ENCODE results near the gene EHD4. TPM values are rescaled to one million over a fixed set of nuclear protein-coding genes. Genes with fewer than 3 reads are reported as not detected.

The EHD4 gene
- polyA plus RNA-seq, 1 donor (not counting 4 experiments of a cell fraction or from before 2014, with no cell fraction given) = 31.5 TPM

GRCh38 chr15:41979493-41980266 lies 7.3 kb upstream of the EHD4 start:
- no peaks in the 10 kb centered on the region for H4K20me1 ChIP-seq (ENCODE audit: control insufficient read depth, extremely low read depth, insufficient read depth, low read length)

GRCh38 chr15:41978534-41978933 lies 6.2 kb upstream of the EHD4 start:
- Histone ChIP-seq H3K36me3 (ENCODE audit: control insufficient read depth in 2 of 2, extremely low read depth in 1 of 2, insufficient read depth in 2 of 2, low read length in 2 of 2) (no peaks in the 10 kb centered on the region), H4K20me1 (ENCODE audit: control insufficient read depth, extremely low read depth, insufficient read depth, low read length) (no peaks in the 10 kb centered on the region), H3K9me3 (ENCODE audit: control insufficient read depth, low read depth, low read length) (no peaks in the 10 kb centered on the region), H3K4me3 (ENCODE audit: control insufficient read depth in 2 of 3, extremely low read depth in 1 of 3, insufficient read depth in 2 of 3, low read depth in 1 of 3, low read length in 3 of 3) (no peak overlapping the region), H3K9me1 (ENCODE audit: control insufficient read depth, extremely low read depth, insufficient read depth, low read length) (no peaks in the 10 kb centered on the region), H3K27ac (ENCODE audit: control insufficient read depth, insufficient read depth, low read length) (no peak overlapping the region), H3K79me2 (ENCODE audit: control insufficient read depth, insufficient read depth, low read length) (no peaks in the 10 kb centered on the region), H3K4me2 (ENCODE audit: control insufficient read depth, extremely low read depth, insufficient read depth, low read depth, low read length) (no peak overlapping the region), H3K27me3 (ENCODE audit: control insufficient read depth, extremely low read depth, insufficient read depth, low read length) (no peaks in the 10 kb centered on the region), H2AFZ (ENCODE audit: control insufficient read depth, low read length) (no peak overlapping the region), H3K4me1 (ENCODE audit: control insufficient read depth, extremely low read depth, insufficient read depth, low read length) (peaks cover 13% of the 10 kb centered on the region), H3K9ac (ENCODE audit: control insufficient read depth, extremely low read depth, insufficient read depth, low read length) (no peak overlapping the region)
- FAIRE-seq (no peak), DNase-seq (ENCODE audit: low read depth, low spot score) (no peak)
- dilution Hi-C loops (cut with MboI; ENCODE audit: extremely low pct_ligation_motif_present, low sequenced_read_pairs) = no loop called here
- TF ChIP-seq EZH2 (IDR thresholded peaks at IDR 0.05; ENCODE audit: low read length) (no peak), CTCF (optimal IDR thresholded peaks at IDR 0.05 in 1 of 3, IDR thresholded peaks at IDR 0.05 in 1 of 3, conservative IDR thresholded peaks at IDR 0.05 in 1 of 3; ENCODE audit: extremely low read depth in 1 of 3, insufficient read depth in 2 of 3, low read length in 3 of 3) (no peak)

More at GRCh38 chr15:41979493-41980266, 7.3 kb upstream of the EHD4 start:
- Histone ChIP-seq H3K79me2 (ENCODE audit: control insufficient read depth, insufficient read depth, low read length) (no peaks in the 10 kb centered on the region), H3K27me3 (ENCODE audit: control insufficient read depth, extremely low read depth, insufficient read depth, low read length) (no peaks in the 10 kb centered on the region), H3K9ac (ENCODE audit: control insufficient read depth, extremely low read depth, insufficient read depth, low read length) (no peak overlapping the region), H3K4me3 (ENCODE audit: control insufficient read depth in 2 of 3, extremely low read depth in 1 of 3, insufficient read depth in 2 of 3, low read depth in 1 of 3, low read length in 3 of 3) (no peak overlapping the region), H2AFZ (ENCODE audit: control insufficient read depth, low read length) (no peak overlapping the region), H3K27ac (ENCODE audit: control insufficient read depth, insufficient read depth, low read length) (no peak overlapping the region), H3K9me3 (ENCODE audit: control insufficient read depth, low read depth, low read length) (no peaks in the 10 kb centered on the region), H3K4me2 (ENCODE audit: control insufficient read depth, extremely low read depth, insufficient read depth, low read depth, low read length) (peak overlapping the region; percentile 47), H3K9me1 (ENCODE audit: control insufficient read depth, extremely low read depth, insufficient read depth, low read length) (no peaks in the 10 kb centered on the region), H3K4me1 (ENCODE audit: control insufficient read depth, extremely low read depth, insufficient read depth, low read length) (peaks cover 13% of the 10 kb centered on the region), H3K36me3 (ENCODE audit: control insufficient read depth in 2 of 2, extremely low read depth in 1 of 2, insufficient read depth in 2 of 2, low read length in 2 of 2) (no peaks in the 10 kb centered on the region)
- dilution Hi-C loops (cut with MboI; ENCODE audit: extremely low pct_ligation_motif_present, low sequenced_read_pairs) = no loop called here
- FAIRE-seq = peak; percentile 29
- TF ChIP-seq CTCF (optimal IDR thresholded peaks at IDR 0.05 in 1 of 3, IDR thresholded peaks at IDR 0.05 in 1 of 3, conservative IDR thresholded peaks at IDR 0.05 in 1 of 3; ENCODE audit: extremely low read depth in 1 of 3, insufficient read depth in 2 of 3, low read length in 3 of 3) (no peak), EZH2 (IDR thresholded peaks at IDR 0.05; ENCODE audit: low read length) (no peak)
- no peak for DNase-seq (ENCODE audit: low read depth, low spot score)
